ENCODE data around the gene AK5.

AK5 gene

DNA sequence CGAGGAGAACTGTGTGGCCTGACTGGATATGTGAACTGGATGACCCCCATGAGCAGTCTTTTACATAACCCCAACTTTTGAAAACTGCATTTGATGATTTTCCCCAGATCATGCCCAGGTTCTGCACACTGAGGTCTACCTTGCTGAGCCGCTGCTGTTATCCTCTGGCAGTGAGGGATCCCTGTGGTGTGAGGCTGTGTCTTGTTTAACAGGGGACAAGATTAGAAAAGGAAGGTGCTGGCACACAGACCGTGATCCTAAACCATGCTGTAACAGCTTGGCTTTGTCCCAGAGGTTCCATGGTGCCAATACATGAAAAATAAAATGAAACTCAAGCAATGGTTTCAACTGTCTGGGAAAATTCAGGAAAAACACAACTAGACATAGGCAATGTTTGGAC lies 266.5 kb downstream of the AK5 start:
- no peak overlapping the region for H3K4me3 ChIP-seq (ENCODE audit: low read length)
- DNase-seq (ENCODE audit: low read depth, low spot score) = no peak

GRCh38 chr1:77550135-77550534 lies 268.3 kb downstream of the AK5 start:
- no peak overlapping the region for H3K4me3 ChIP-seq (ENCODE audit: low read length)
- DNase-seq (ENCODE audit: low read depth, low spot score) = no peak

- DNase-seq (ENCODE audit: low read depth, low spot score) = no peak
- H3K4me3 ChIP-seq (ENCODE audit: low read length) = no peak overlapping the region
Observed at GRCh38 chr1:77552626-77553025, 270.8 kb downstream of the AK5 start.

DNA sequence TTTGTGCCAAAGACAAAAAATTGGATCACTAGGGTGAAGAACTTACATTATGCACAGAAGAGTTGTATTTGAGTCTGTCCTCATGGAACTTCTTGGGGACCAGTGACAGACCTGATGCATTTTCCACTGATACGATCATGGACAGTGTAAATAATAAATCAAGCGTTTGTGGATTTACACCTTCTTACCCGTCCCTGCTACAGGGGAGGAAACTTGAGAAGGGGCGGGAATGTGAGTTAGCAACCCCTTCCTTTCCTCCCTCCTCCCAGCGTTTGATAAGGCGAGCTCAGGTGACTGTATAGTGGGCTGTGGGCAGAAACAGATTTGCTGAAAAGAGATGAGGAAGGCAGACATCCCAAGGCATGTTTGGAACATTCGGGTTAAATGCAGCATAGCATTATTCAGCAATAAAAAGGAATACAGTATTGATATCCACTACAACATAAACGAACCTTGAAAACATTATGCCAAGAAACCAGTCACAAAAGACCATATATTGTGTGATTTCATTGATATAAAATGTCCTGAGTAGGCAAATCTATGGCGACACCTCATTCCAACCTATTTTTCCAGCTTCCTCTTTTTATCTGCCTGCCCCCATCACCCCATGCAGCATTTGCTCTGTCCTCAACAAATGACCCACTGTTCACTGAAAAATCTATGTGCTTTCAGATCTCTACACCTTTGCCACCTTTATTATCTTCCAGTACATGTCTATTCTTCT lies 271.9 kb downstream of the AK5 start:
- DNase-seq (ENCODE audit: low read depth, low spot score) = no peak
- H3K4me3 ChIP-seq (ENCODE audit: low read length) = no peak overlapping the region

GRCh38 chr1:77556045-77556444 lies 274.2 kb downstream of the AK5 start:
- DNase-seq (ENCODE audit: low read depth, low spot score) = no peak
- no peak overlapping the region for H3K4me3 ChIP-seq (ENCODE audit: low read length)

- no peak for DNase-seq (ENCODE audit: low read depth, low spot score)
- H3K4me3 ChIP-seq (ENCODE audit: low read length) = no peak overlapping the region
Observed at GRCh38 chr1:77557053-77557452, 275.2 kb downstream of the AK5 start.

GRCh38 chr1:77558591-77559164 lies 276.9 kb downstream of the AK5 start:
- no peak overlapping the region for H3K4me3 ChIP-seq (ENCODE audit: low read length)
- no peak for DNase-seq (ENCODE audit: low read depth, low spot score)

DNA sequence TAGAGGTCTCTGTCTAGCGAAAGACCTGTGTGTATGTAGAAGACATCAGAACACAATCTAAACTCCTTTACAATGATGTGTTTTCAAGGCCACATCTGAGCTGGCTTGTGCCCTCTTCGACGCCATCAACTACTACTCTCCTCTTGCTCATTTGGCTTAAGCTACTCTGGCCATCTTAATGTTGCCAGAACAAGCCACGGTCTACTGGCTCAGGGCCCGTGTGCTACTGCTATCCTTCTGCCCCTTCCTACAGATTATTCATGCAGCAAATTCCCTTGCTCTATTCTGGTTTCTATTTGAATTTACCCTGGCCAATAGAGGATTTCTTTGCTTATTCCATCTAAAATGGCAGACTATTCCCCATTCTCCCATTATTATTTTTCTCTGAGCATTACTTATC lies 278.9 kb downstream of the AK5 start:
- DNase-seq (ENCODE audit: low read depth, low spot score) = no peak

DNA sequence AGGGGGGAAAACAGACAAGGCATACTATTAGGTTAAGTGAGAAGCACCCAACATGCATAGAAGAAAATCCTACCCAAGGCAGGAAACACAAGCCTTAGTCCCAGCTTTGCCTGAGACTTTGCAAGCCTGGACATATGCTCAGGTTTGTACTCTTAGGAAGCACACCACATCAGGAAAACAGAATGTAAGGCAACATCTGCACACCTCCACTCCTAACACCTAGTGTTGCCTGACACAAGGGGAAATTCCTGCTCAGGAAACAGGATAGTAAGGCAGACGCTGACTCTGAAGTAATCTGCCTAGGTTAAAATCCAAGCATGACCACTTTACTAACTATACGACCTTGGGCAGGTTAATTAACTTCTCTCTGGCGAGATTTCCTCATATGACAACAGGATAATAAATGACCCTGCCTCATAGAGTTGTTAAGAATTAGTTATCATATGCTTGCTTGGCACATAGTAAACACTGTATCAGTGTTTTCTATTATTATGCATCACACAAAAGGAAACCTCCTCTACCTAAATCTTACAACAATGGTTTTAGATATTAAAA lies 280.9 kb downstream of the AK5 start:
- no peak for DNase-seq (ENCODE audit: low read depth, low spot score)
- H3K4me3 ChIP-seq (ENCODE audit: low read length) = no peak overlapping the region

More for the DNA sequence above, 278.9 kb downstream of the AK5 start:
- H3K4me3 ChIP-seq (ENCODE audit: low read length) = no peak overlapping the region

DNA sequence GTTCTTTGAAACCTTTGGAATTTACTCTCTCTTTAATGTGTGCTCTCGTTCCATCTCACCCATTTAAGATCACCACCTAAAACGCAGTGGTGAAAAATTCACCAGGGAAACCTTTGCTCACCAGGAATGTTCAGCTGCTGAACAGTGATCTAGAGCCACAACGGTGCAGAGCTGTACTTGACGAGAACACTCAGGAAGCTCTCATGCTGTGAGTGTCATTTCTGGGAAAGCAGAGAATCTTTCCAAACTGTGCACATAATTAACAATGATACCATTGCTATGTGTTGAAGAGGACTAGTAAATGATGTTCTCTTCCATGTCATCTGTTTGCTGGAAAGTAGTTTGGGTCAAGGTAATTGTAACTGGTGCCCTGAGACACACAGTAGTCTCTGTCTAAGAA lies 283.5 kb downstream of the AK5 start:
- DNase-seq (ENCODE audit: low read depth, low spot score) = no peak
- no peak overlapping the region for H3K4me3 ChIP-seq (ENCODE audit: low read length)

DNA sequence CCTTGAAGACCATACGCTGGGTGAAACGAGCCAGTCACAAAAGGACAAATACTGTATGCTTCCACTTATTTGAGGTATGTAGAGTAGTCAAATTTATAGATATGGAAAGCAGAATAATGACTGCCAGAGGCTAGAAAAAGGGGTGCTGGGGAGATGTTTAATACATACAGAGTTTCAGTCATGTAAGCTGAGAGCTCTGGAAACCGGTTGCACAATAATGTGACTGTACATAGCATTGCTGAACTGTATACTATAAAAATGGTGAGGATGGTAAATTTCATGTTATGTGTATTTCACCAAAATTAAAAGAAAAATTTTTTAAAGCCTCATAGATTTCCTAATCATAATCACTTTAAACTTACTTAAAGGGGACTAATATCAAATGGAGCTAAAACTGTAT lies 289.8 kb downstream of the AK5 start:
- no peak overlapping the region for H3K4me3 ChIP-seq (ENCODE audit: low read length)
- DNase-seq (ENCODE audit: low read depth, low spot score) = no peak

DNA sequence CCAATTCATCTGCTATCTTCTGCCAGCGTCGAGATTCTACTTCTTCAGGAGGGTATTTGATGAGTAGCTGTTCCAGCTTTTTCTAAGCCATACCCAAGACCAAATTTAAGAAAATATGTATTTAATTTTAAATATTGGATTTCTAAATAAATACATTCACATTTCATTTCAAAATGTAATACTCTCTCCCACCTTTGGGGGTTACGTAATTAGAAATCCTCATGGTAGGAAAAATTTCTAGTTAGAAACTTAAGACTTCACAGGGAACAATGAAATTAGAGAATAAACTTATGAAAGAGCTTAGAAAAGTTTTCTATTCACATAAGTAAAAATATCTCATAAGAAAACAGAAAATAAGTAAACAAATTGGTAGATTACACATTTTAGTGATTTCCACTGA lies 297.7 kb downstream of the AK5 start:
- no peak overlapping the region for H3K4me3 ChIP-seq (ENCODE audit: low read length)
- DNase-seq (ENCODE audit: low read depth, low spot score) = no peak

GRCh38 chr1:77582905-77583304 lies 301.1 kb downstream of the AK5 start:
- H3K4me3 ChIP-seq (ENCODE audit: low read length) = no peak overlapping the region
- no peak for DNase-seq (ENCODE audit: low read depth, low spot score)

DNA sequence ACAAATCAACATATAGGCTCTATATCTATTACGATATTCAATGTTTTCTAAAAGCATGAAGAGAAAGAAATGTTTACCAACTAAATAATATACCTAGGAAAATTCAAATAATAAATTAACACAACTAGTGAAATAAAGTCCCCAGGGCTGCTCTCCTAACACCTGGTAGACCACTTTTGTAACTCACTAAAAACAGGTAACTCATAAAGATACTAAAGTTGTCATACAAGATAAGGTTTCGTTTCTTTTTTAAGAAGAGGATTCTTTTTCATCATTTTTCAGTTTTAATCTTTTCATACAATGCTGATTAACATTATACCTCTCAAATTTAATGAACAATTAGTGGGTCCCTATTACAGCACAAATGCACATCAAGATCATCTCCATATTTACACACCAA lies 301.7 kb downstream of the AK5 start:
- no peak for DNase-seq (ENCODE audit: low read depth, low spot score)
- H3K4me3 ChIP-seq (ENCODE audit: low read length) = no peak overlapping the region

GRCh38 chr1:77584884-77585283 lies 303.1 kb downstream of the AK5 start:
- DNase-seq (ENCODE audit: low read depth, low spot score) = no peak
- H3K4me3 ChIP-seq (ENCODE audit: low read length) = no peak overlapping the region

DNA sequence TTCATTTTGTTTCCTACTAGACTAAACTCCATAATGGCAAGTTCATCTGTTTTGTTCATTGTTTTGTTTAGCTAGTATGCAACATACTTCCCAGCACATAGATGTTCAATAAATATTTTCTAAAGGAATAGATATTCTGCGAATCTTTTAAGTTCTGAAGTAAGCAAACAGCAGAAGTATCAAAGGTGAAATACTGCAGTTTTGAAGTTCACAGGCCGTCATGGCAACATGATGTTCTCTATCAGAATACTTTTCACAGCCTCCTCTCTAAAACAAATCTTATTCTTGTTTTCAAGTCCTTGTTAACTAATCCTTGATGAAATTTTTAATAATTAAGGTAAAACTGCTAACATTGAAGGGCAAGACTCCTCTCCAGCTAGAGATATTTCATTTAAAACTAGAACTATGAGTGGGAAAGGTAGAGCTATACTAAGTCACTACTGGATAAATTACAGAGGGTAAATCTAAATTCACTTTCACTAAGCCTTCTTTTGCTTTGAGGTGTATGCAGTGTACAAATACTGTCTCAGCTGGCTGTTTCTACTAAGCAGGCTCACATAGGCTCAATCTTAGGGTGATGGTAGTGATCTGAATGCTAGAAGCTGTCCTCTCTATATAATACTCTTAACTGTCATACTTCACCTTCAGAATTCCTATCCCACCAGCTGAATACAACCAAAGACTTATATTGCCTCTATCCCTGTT lies 303.9 kb downstream of the AK5 start:
- no peak for DNase-seq (ENCODE audit: low read depth, low spot score)

GRCh38 chr1:77589231-77589630 lies 307.4 kb downstream of the AK5 start:
- H3K4me3 ChIP-seq (ENCODE audit: low read length) = no peak overlapping the region
- no peak for DNase-seq (ENCODE audit: low read depth, low spot score)

More for the DNA sequence above, 303.9 kb downstream of the AK5 start:
- no peak overlapping the region for H3K4me3 ChIP-seq (ENCODE audit: low read length)

DNA sequence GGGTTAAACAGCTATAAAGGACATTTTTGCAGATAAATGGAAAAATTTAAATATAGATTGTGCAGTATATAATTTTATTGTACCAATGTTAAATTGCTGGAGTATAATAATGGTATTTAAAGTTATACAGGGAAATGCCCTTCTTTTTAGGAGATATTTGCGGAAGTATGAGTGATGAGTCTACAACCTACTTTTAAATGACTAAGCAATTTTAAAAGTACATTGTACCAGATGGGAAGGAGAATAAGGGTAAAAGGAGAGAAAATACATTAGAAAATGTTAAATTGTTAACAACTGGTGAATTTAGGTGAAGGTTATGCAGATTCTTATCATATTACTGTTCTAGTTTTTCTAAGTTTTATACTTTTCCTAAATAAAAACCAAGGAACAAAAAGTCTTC lies 308.8 kb downstream of the AK5 start:
- DNase-seq (ENCODE audit: low read depth, low spot score) = no peak
- no peak overlapping the region for H3K4me3 ChIP-seq (ENCODE audit: low read length)

- no peak for DNase-seq (ENCODE audit: low read depth, low spot score)
- H3K4me3 ChIP-seq (ENCODE audit: low read length) = no peak overlapping the region
Observed at GRCh38 chr1:77592906-77593305, 311.1 kb downstream of the AK5 start.

DNA sequence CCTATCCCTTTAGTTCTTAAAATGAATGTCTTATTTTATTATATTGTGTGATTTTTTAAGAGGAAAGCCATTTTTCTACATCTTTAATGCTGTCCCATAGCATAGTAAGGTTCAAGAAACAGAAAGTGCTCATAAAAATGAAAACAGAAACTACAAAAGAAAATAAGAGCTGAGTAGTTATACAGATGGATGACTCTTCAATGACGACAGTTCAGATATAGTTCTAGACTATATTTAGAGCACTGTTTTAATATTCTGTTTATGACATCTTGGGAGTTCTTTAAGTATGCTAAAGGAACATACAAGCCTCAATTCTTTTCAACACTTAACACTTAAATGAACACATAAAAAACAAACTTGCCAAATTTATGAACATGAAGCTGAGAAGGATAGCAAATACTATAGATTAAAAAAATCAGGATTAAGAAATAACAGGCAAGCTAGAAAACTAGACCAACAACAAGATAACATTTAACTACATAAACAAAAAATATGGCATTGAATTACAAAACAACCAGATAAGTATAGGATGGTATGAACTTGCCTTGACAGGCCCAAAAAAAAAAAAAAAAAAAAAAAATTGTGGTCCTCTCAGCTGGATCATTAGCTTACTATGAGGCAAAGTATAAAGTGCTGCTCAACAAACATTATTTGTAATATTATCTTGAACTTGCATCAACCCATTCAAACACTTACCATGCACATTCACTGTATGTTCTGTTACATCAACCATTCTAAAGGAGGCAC lies 312.7 kb downstream of the AK5 start:
- H3K4me3 ChIP-seq (ENCODE audit: low read length) = no peak overlapping the region
- DNase-seq (ENCODE audit: low read depth, low spot score) = no peak

All from Jurkat, Clone E6-1 (cell line).